GM19324 (cell line): ENCODE measurements around the gene C15orf61.

Experiments used
- ATAC-seq: cut with Tn5 transposase; IDR thresholded peaks from one replicate; pipeline ENCODE4 v1.9.1; 2021; ENCODE audit warnings: mild to moderate bottlenecking, moderate library complexity; ENCODE audit not compliant: unreplicated experiment, low FRiP score

The C15orf61 gene

DNA sequence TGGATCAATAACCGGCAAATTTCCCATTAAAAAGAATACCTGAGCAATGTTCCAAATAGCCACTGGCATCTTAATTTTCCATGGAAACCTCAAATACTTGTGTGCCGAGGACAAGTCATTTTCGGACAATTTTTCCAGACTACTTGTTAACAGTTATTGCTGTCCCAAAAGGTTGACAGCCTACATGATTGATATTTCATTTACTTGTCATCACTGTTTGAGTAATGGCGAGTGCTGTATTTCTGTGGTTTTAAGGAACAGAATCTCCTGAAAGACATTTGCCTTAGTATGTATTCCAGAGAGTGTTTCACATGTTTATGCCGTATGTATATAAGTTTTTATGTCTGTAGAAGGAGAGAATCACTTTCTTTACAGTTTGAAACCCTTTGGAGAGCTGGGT is 58.2 kb downstream of the C15orf61 start:
- ATAC-seq: no peak
